ENCODE data around the gene CYP2R1. TPM values are rescaled to one million over a fixed set of nuclear protein-coding genes. Genes with fewer than 3 reads are reported as not detected.

CYP2R1 gene
- total and polyA plus RNA-seq, 2 of the 8 experiments (the other 6 are each of a cell fraction or from before 2014, with no cell fraction given), result 8.3 to 12.9 TPM

DNA sequence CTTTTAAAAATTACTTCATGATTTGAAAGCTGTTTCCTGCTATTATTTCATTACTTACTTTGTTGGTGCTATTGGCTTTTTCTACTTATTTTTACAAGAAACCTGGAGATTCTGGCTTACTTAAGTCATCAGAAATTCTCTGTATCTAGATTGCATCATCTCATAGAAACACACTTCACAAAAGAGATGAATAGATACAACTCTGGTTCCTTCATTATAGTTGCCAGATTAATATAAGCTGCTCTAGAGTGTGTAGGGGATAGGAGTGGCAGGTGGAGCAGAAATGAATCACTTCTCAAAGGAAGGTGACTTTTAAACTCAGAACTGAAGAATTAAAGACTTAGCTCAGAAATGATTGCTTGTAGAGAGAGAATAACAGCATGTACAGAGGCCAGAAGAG, 20.0 kb downstream of the CYP2R1 start:
- H2BK12ac ChIP-seq (ENCODE audit: low read depth, low read length), result no peak overlapping the region
- H3K9me3 ChIP-seq (ENCODE audit: insufficient read depth in 2 of 2, low read depth in 1 of 2, low read length in 1 of 2), result no peaks in the 10 kb centered on the region
- H3K79me2 ChIP-seq (ENCODE audit: control insufficient read depth in 1 of 2, insufficient read depth in 2 of 2, low read length in 2 of 2), result no peaks in the 10 kb centered on the region
- H2BK20ac ChIP-seq (ENCODE audit: low read length), result no peak overlapping the region
- no peaks in the 10 kb centered on the region; a peak in 1 of 7 replicates for H3K27me3 ChIP-seq (replicated peaks in 1 of 4; ENCODE audit: control insufficient read depth in 3 of 4, extremely low read depth in 1 of 4, insufficient read depth in 3 of 4, low read length in 3 of 4)
- H3K79me1 ChIP-seq (ENCODE audit: low read depth, low read length), result no peaks in the 10 kb centered on the region
- H3K14ac ChIP-seq (ENCODE audit: insufficient read length), result no peak overlapping the region
- CTCF ChIA-PET (ENCODE audit: partially characterized antibody), result interaction anchor here (1.1 kb wide), 1 partner anchor 35 kb away, joined by 6 read pairs; no protein-coding TSS in a partner anchor
- H3K9ac ChIP-seq (replicated peaks in 1 of 4; ENCODE audit: extremely low read depth in 1 of 4, low read depth in 3 of 4, low read length in 3 of 4), result no peak overlapping the region
- H3K4me2 ChIP-seq (ENCODE audit: insufficient read depth in 1 of 2, low read depth in 2 of 2, low read length in 2 of 2), result no peak overlapping the region
- H2BK5ac ChIP-seq (ENCODE audit: low read depth, low read length), result no peak overlapping the region
- no peak overlapping the region for H4K5ac ChIP-seq (ENCODE audit: insufficient read length, low read depth, low read length)
- no peaks in the 10 kb centered on the region for H3K23me2 ChIP-seq (ENCODE audit: low read depth, low read length)
- no peak overlapping the region for H3K27ac ChIP-seq (ENCODE audit: low read depth, low read length)
- POLR2A ChIA-PET (ENCODE audit: partially characterized antibody), result interaction anchor here (1.1 kb wide), 1 partner anchor 21 kb away, joined by 3 read pairs; no protein-coding TSS in a partner anchor
- no peak overlapping the region for H3K18ac ChIP-seq (ENCODE audit: extremely low read depth, low read length)
- FAIRE-seq (no peak), DNase-seq (ENCODE audit: low read depth in 1 of 2, low spot score in 2 of 2) (no peak)
- H3K4me3 ChIP-seq (ENCODE audit: extremely low read depth in 1 of 4, insufficient read depth in 2 of 4, low read depth in 3 of 4, low read length in 4 of 4), result no peak overlapping the region
- H4K91ac ChIP-seq (replicated peaks; ENCODE audit: insufficient read length, low read length), result no peak overlapping the region
- peaks cover 0 to 4% (median 1%) of the 10 kb centered on the region in 4 experiments; a peak in 3 of 8 replicates for H3K36me3 ChIP-seq (ENCODE audit: control insufficient read depth in 2 of 4, insufficient read depth in 4 of 4, low read length in 3 of 4)
- H2AK5ac ChIP-seq (ENCODE audit: low read depth, low read length), result no peak overlapping the region
- no peak overlapping the region for H2BK15ac ChIP-seq (ENCODE audit: low read length)
- no peak overlapping the region for H4K8ac ChIP-seq (ENCODE audit: extremely low read depth, insufficient read depth, low read length)
- H3K4me1 ChIP-seq (replicated peaks in 1 of 4; ENCODE audit: control insufficient read depth in 3 of 4, insufficient read depth in 4 of 4, low read length in 3 of 4), result no peaks in the 10 kb centered on the region
- H3K23ac ChIP-seq (ENCODE audit: insufficient read length), result no peak overlapping the region
- no peak overlapping the region for H3K4ac ChIP-seq (replicated peaks; ENCODE audit: insufficient read length, low read depth, low read length)
- H3K56ac ChIP-seq (replicated peaks; ENCODE audit: insufficient read length, low read depth, low read length), result no peak overlapping the region
- no peaks in the 10 kb centered on the region for H4K20me1 ChIP-seq (replicated peaks in 1 of 2; ENCODE audit: control insufficient read depth in 1 of 2, insufficient read depth in 2 of 2, low read length in 2 of 2)
- no peak overlapping the region for H2BK120ac ChIP-seq (replicated peaks; ENCODE audit: low read depth, low read length)
- H2AFZ ChIP-seq (ENCODE audit: low read length), result no peak overlapping the region
- no peak for TF ChIP-seq TEAD4 (IDR thresholded peaks at IDR 0.05; ENCODE audit: low read depth, low read length)
- no peak for TF ChIP-seq POLR2AphosphoS5 (IDR thresholded peaks at IDR 0.05; ENCODE audit: low read depth, low read length)
- TF ChIP-seq, protein P1, sequence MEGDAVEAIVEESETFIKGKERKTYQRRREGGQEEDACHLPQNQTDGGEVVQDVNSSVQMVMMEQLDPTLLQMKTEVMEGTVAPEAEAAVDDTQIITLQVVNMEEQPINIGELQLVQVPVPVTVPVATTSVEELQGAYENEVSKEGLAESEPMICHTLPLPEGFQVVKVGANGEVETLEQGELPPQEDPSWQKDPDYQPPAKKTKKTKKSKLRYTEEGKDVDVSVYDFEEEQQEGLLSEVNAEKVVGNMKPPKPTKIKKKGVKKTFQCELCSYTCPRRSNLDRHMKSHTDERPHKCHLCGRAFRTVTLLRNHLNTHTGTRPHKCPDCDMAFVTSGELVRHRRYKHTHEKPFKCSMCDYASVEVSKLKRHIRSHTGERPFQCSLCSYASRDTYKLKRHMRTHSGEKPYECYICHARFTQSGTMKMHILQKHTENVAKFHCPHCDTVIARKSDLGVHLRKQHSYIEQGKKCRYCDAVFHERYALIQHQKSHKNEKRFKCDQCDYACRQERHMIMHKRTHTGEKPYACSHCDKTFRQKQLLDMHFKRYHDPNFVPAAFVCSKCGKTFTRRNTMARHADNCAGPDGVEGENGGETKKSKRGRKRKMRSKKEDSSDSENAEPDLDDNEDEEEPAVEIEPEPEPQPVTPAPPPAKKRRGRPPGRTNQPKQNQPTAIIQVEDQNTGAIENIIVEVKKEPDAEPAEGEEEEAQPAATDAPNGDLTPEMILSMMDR (IDR thresholded peaks at IDR 0.05; ENCODE audit: control extremely low read depth in 1 of 3, insufficient read depth in 1 of 3, low read depth in 1 of 3, low read length in 3 of 3), result no peak
